GM21528 (cell line): Measurements from ENCODE around the gene MASP1.

ENCODE experiments used
- ATAC-seq: cut with Tn5 transposase; IDR thresholded peaks from one replicate; pipeline ENCODE4 v1.9.1; 2021; ENCODE audit warnings: mild to moderate bottlenecking, moderate library complexity; ENCODE audit not compliant: unreplicated experiment, low FRiP score

MASP1 gene

DNA sequence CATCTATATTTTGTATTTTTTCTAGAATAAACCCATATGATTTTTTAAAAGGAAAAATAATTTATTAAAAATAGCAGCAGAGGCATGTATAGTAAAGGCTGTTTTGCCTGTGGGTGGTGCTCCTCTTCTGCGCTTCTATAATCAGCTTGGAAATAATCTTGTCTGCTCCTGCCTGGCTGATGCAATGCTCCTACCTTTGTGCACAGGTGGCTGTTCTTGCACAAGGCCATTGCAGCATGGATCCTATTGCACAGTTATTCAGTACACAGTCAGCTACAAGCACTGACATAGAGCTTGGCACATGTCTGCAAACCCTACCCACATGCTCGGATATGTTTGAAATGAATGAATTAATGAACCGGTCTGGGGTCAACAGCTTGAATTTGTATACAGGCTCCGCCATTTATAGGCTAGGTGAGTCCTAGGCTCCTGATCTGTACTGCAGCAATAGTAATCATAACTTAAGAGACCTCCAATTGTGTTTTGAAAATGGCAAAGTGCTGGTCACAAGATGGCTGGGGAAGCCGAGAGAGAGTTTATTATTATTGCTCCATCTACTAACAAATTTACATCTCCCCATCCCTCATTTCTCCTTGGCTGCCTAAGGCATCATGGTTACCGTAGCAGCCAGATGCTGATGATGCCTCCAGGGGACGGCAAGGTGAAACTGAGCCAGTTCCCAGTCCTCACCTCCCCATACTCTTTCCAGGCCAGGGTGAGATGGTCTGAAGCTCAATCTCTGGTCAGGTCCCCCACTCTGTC, 94.8 kb downstream of the MASP1 start:
- ATAC-seq, result no peak

DNA sequence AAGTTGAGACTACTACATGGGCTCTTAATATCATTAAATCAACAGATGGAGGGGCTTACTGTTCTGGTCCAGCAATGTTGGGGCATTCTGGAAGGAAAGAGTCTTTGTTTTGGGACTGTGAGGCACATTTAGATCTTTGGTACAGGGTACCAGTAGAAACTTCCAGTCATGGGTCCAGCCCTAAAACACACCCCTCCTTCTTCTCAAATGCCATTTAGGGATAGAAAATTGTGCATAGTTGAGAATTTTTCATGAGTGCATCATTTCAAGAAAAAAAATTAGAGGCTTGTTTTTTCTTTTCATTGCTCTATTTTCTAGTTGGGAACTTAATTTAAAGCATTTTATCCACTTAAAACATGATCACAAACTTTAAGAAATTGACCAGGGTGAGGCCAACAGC, 98.4 kb downstream of the MASP1 start:
- no peak for ATAC-seq

DNA sequence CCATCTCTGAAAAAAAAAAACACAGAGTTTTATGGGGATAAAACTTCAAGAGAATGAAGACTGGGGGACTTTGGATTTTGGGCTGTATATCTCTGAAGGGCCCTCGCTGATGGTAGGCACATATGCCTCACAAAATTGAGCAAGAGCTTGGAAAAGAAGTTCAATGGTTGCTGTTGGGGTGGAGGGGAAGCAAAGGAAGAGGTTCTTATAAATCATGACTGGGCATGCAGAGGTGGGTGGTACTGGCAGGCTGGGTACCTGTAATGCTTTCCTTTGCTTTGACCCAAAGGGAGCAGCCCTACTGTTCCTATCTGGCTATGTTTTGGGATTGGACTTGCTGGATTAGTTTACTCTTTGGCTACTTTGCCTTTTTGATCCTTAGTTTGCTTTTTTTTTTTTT, 100.3 kb downstream of the MASP1 start:
- no peak for ATAC-seq

DNA sequence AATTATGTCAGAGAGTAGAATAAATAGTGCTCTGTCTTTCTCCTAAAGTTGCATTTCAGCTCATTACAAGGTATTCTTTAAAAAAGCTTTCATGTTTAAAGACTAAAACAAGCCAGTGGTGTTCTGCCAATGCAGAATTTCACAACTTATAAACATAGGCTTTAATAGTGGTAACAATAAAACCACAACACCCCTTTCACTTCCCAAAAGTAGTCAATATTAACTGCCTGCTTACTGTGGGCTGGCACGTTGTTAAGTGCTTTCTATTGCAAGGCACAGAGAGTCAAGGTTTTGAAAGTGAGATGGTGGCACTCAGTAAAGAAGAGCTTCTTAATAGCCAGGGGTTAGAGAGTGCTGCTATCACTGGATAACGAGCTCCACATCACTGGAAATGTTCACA, 102.6 kb downstream of the MASP1 start:
- no peak for ATAC-seq

DNA sequence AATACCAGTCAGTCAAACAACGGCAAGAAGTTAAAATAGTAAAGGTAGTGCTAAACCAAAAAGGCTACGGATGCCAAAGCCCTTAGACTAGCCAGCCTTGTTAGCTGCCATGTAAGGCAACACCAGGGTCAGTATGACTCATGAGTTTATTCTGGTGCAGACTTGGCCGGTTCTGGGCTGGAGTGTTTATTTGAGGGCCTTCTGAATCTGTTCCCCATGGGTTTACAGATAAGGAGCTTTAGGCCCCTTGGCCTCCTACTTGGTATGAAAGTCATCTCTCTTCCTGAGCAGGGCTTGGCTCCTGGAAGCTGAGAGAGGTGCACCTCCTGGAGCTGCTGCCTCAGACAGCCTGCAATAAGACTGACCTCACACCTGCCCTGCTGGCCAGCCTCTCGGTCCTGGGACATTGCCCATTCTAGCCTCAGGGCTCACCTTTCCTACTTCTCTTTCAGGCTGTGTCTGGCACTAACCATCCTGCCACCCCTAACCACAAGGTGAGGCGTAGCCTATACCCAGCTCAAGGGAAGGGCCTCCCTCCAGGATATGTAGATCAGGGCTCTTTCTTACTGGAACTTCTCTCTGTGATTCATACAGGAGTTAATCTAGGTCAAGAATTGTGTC, 104.6 kb downstream of the MASP1 start:
- no peak for ATAC-seq

DNA sequence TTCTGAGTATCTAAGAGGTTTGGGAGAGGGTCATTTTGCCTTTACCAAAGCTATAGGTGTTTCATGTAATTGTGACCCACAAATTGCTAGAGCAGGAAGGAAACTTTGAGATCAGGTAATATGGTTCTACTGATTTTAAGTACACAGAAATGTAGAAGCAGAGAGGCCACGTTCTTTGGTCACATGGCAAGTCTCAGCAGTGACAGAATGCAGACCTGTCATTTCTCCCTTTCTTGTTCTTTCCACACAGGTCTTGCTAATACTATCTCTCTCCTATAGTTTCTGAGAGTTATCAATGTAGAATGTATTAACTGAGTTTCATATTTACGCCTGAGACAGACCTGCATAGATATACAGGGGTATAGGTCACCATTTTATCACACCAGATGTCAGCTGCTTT, 105.2 kb downstream of the MASP1 start:
- ATAC-seq, result no peak

DNA sequence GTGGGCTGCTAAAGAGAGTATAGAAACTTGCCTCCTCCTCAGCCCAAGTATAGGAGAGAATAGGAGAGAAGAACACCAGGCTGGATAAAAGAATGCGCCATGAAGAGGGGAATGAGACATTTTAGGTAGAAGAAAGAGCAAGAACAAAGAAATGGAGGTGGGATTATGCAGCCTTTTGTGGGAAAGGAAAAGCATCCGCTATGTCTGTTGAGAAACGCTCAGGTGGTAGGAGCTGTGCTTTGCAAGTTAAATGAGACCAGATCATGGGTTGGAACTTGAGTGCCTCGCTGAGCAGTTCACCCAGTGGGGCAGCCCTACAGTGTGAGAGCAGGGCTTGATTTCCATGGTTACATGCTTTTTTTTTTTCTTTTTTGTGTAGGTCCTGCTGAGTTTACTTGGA, 105.8 kb downstream of the MASP1 start:
- ATAC-seq, result no peak
